ENCODE results near the gene PDE7B. TPM values are rescaled to one million over a fixed set of nuclear protein-coding genes. Genes with fewer than 3 reads are reported as not detected.

PDE7B gene
- polyA plus RNA-seq, 1 donor = 1.3 TPM

DNA sequence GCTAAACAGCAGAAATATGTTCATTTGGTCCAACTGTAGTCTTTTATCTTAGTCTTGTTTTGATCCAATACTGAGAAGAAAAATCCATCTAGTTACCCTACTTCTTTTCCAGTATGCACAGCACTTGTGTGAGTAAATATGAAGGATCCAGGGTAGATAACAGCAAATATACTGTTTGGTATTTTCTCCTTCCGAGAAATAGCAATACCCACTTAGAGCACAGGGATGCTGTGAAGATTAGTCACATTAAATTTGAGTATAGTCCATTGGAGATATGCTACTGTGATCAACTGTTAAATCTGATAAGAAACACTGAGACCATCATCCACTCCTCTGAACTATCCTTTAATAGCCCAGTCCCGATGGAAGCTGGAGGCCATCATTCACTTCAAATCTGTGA is 145.2 kb downstream of the PDE7B start:
- Histone ChIP-seq H3K4me3 (ENCODE audit: low read length) (no peak overlapping the region), H3K4me1 (ENCODE audit: control insufficient read depth, insufficient read depth, low read length) (no peaks in the 10 kb centered on the region), H3K36me3 (ENCODE audit: control insufficient read depth, insufficient read depth, low read length) (no peaks in the 10 kb centered on the region), H3K27ac (ENCODE audit: low read length) (no peak overlapping the region), H3K27me3 (ENCODE audit: control insufficient read depth, insufficient read depth, low read length) (no peaks in the 10 kb centered on the region), H3K9me3 (ENCODE audit: control insufficient read depth, low read depth, low read length) (no peaks in the 10 kb centered on the region)
- WGBS (ENCODE audit: insufficient coverage, low lambda C conversion rate) = 100% methylated on average over 1 of the region's 2 CpGs
- no peak for DNase-seq

DNA sequence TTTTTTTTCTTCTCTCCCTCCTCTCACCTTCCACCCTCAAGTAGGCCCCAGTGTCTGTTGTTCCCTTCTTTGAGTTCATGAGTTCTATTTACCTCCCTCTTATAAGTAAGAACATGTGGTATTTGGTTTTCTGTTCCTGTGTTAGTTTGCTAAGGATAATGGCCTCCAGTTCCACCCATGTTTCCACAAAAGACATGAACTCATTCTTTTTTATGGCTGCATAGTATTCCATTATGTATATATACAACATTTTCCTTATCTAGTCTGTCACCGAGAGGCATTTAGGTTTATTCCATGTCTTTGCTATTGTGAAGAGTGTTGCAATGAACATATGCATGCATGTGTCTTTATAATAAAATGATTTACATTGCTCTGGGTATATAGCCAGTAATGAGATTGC is 147.9 kb downstream of the PDE7B start:
- no CpG with 5 or more reads among the region's 1 CpG for WGBS (ENCODE audit: insufficient coverage, low lambda C conversion rate)

DNA sequence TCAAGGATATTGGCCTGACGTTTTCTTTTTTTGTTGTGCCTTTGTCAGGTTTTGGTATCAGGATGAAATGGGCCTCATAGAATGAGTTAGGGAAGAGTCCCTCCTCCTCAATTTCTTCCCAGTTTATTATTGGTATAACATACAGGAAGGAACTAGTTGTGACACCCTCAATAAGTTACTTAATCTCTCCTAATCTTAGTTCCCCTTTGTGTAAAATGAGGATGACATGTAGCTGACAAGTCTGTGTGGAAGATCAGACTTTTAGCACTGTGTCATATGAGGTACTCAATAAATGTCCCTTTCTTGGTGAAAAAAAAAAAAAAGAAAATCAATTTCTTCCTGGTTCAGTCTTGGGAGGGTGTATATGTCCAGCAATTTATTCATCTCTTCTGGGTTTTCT is 155.8 kb downstream of the PDE7B start:
- no CpG with 5 or more reads among the region's 1 CpG for WGBS (ENCODE audit: insufficient coverage, low lambda C conversion rate)
- no peaks in the 10 kb centered on the region for H3K4me1 ChIP-seq (ENCODE audit: control insufficient read depth, insufficient read depth, low read length)
- H3K9me3 ChIP-seq (ENCODE audit: control insufficient read depth, low read depth, low read length) = no peaks in the 10 kb centered on the region
- no peaks in the 10 kb centered on the region for H3K36me3 ChIP-seq (ENCODE audit: control insufficient read depth, insufficient read depth, low read length)
- no peaks in the 10 kb centered on the region for H3K27me3 ChIP-seq (ENCODE audit: control insufficient read depth, insufficient read depth, low read length)
- no peak overlapping the region for H3K27ac ChIP-seq (ENCODE audit: low read length)
- no peak for DNase-seq
- H3K4me3 ChIP-seq (ENCODE audit: low read length) = no peak overlapping the region

More for the DNA sequence above, 147.9 kb downstream of the PDE7B start:
- no peak for DNase-seq
- Histone ChIP-seq H3K27me3 (ENCODE audit: control insufficient read depth, insufficient read depth, low read length) (no peaks in the 10 kb centered on the region), H3K27ac (ENCODE audit: low read length) (no peak overlapping the region), H3K4me1 (ENCODE audit: control insufficient read depth, insufficient read depth, low read length) (no peaks in the 10 kb centered on the region), H3K4me3 (ENCODE audit: low read length) (no peak overlapping the region), H3K9me3 (ENCODE audit: control insufficient read depth, low read depth, low read length) (no peaks in the 10 kb centered on the region), H3K36me3 (ENCODE audit: control insufficient read depth, insufficient read depth, low read length) (no peaks in the 10 kb centered on the region)

DNA sequence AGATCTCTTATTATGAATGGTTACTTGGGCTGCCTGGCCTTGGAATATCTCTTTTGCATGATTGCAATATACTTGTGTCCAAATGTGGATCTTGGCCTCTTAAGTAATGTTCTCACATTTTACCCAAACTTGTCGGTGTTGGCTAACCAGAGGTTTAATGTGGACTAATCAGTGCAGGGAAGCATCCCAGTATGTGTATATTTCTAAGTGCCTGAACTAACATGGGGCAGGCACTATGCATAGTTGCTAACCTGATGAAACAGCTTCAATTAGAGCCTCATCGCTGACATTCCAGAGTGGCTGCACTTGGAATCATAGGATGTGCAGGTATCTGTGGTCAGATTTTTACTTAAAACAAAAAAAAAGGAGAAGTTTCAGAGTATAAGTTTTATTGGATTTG is 160.0 kb downstream of the PDE7B start:
- H3K27me3 ChIP-seq (ENCODE audit: control insufficient read depth, insufficient read depth, low read length) = no peaks in the 10 kb centered on the region
- no peaks in the 10 kb centered on the region for H3K9me3 ChIP-seq (ENCODE audit: control insufficient read depth, low read depth, low read length)
- no peak for DNase-seq
- H3K4me1 ChIP-seq (ENCODE audit: control insufficient read depth, insufficient read depth, low read length) = no peaks in the 10 kb centered on the region
- no peaks in the 10 kb centered on the region for H3K36me3 ChIP-seq (ENCODE audit: control insufficient read depth, insufficient read depth, low read length)
- WGBS (ENCODE audit: insufficient coverage, low lambda C conversion rate) = 100% methylated on average over 1 of the region's 2 CpGs
- H3K27ac ChIP-seq (ENCODE audit: low read length) = no peak overlapping the region
- H3K4me3 ChIP-seq (ENCODE audit: low read length) = no peak overlapping the region

DNA sequence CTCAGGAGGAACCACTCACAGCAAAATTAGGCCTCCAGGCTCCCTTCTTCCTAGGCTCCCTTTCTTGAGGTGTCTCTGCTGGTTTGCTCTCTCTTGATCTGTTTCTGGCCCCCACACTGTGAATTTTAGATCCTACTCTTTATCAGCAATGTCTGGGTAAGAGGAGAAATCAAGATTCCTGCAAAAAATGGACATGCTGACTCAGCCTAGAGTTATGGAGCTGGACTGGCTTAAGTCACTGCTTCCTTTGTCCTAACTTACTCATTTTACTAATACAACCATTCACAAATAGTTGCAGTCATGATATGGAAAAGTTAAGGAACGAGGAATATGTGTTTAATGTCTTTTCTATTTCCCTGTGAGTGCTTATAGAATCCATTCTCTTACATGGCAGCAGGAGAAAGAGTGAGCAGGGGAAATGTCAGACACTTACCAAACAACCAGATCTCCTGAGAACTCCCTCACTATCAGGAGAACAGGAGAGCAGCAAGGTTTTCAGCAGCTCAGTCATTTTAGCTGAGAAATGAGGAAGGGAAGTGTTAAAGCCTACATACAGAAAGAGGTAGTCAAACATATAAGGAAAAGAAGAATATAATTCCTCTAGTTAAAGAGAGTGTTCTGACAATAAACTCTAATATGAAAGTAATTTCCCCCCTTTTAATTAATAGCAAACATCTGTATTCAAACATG is 160.8 kb downstream of the PDE7B start:
- Histone ChIP-seq H3K4me1 (ENCODE audit: control insufficient read depth, insufficient read depth, low read length) (no peaks in the 10 kb centered on the region), H3K36me3 (ENCODE audit: control insufficient read depth, insufficient read depth, low read length) (no peaks in the 10 kb centered on the region), H3K27me3 (ENCODE audit: control insufficient read depth, insufficient read depth, low read length) (no peaks in the 10 kb centered on the region), H3K4me3 (ENCODE audit: low read length) (no peak overlapping the region), H3K9me3 (ENCODE audit: control insufficient read depth, low read depth, low read length) (no peaks in the 10 kb centered on the region), H3K27ac (ENCODE audit: low read length) (no peak overlapping the region)
- WGBS (ENCODE audit: insufficient coverage, low lambda C conversion rate) = no CpG with 5 or more reads among the region's 1 CpG
- no peak for DNase-seq

DNA sequence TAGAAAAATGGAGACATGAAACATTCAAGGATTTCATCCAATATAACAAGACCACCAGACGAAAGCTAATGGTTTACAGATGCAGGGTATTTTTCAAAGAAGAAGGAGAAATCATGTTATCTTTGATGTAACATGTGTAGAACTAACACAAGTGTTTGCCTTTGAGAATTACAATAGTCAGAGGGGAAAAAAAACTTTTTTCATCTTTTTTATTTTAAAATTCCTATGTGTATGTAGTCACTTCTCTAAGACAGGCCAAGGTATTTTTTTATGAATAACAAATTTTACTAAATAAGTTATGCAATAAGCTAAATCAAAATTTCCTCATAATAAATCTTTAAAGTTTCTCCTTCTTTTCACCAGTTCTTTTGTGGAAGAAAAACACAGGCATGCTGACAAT is 161.4 kb downstream of the PDE7B start:
- no peak for DNase-seq
- Histone ChIP-seq H3K27ac (ENCODE audit: low read length) (no peak overlapping the region), H3K27me3 (ENCODE audit: control insufficient read depth, insufficient read depth, low read length) (no peaks in the 10 kb centered on the region), H3K4me1 (ENCODE audit: control insufficient read depth, insufficient read depth, low read length) (no peaks in the 10 kb centered on the region), H3K9me3 (ENCODE audit: control insufficient read depth, low read depth, low read length) (no peaks in the 10 kb centered on the region), H3K4me3 (ENCODE audit: low read length) (no peak overlapping the region), H3K36me3 (ENCODE audit: control insufficient read depth, insufficient read depth, low read length) (no peaks in the 10 kb centered on the region)
- WGBS (ENCODE audit: insufficient coverage, low lambda C conversion rate) = no CpG with 5 or more reads among the region's 1 CpG

DNA sequence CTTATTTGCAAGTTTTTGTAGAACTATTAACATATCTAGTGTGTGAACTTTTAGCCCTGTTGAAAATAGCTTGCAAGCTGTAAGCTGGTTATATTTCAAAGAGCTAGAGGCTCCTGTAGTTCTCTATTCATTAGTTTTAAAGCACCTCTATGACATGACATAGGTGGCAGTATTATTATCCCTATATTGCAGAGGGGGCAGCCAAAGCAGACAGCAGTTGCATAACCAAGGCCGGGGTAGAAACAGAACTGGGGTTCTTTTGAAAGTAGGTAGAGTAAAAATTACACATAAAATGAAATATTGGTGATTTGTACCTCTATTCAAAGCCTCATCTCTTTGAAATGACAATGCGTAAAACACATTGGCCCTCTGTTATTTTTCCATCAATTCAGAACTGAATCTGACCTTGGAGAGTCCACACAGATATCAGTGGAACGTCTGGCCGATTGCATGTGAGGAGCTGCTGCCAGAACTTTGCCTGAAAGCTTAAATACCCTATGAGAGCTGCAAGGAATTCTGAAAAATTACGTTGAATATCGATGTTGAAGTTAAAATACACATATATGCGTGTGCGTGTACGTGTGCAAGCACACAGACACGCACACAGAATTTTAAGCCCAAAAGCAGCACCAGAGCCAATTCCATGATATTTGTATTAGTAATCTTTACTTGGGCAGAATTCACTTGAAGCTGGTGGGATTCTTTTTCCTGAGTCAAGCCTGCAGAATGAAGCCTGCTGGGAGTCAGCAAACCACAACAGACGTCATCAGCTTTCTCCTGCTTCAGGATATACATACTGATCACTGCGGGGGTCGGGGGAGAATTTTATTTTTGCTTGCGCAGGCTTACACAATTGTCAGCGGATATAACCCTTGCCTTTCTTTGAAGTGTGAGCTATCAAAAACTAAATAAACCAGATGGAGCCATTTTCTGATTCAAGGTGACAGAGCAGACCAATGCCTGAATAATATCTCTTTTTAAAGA is 163.2 kb downstream of the PDE7B start:
- H3K27ac ChIP-seq (ENCODE audit: low read length) = no peak overlapping the region
- no peak for DNase-seq
- no peaks in the 10 kb centered on the region for H3K9me3 ChIP-seq (ENCODE audit: control insufficient read depth, low read depth, low read length)
- H3K36me3 ChIP-seq (ENCODE audit: control insufficient read depth, insufficient read depth, low read length) = no peaks in the 10 kb centered on the region
- no peaks in the 10 kb centered on the region for H3K4me1 ChIP-seq (ENCODE audit: control insufficient read depth, insufficient read depth, low read length)
- H3K4me3 ChIP-seq (ENCODE audit: low read length) = no peak overlapping the region
- no peaks in the 10 kb centered on the region for H3K27me3 ChIP-seq (ENCODE audit: control insufficient read depth, insufficient read depth, low read length)
- whole genome bisulfite sequencing (ENCODE audit: insufficient coverage, low lambda C conversion rate) = 80% methylated on average over 4 of the region's 15 CpGs

DNA sequence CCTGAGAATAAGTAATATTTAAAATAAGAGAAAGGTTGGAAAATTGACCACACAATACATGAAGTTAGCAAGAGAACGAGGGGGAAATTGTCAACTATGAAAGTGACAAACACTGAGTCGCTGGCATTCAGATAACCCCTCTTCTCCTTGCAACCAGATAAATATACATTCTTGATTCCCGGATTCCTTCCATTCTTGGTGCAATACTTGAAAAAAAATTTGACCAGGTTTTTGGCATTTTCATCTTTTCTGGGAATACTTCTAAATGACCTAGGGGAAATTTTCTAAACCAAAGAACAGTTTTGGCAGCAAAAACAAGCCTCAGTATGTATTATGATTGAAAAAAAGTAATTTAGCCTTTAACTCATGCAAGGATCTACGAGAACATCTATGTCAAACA is 164.0 kb downstream of the PDE7B start:
- WGBS (ENCODE audit: insufficient coverage, low lambda C conversion rate) = 58% methylated on average over 3 of the region's 4 CpGs
- no peak overlapping the region for H3K27ac ChIP-seq (ENCODE audit: low read length)
- H3K4me1 ChIP-seq (ENCODE audit: control insufficient read depth, insufficient read depth, low read length) = no peaks in the 10 kb centered on the region
- H3K27me3 ChIP-seq (ENCODE audit: control insufficient read depth, insufficient read depth, low read length) = no peaks in the 10 kb centered on the region
- no peak for DNase-seq
- H3K36me3 ChIP-seq (ENCODE audit: control insufficient read depth, insufficient read depth, low read length) = no peaks in the 10 kb centered on the region
- H3K4me3 ChIP-seq (ENCODE audit: low read length) = no peak overlapping the region
- no peaks in the 10 kb centered on the region for H3K9me3 ChIP-seq (ENCODE audit: control insufficient read depth, low read depth, low read length)

DNA sequence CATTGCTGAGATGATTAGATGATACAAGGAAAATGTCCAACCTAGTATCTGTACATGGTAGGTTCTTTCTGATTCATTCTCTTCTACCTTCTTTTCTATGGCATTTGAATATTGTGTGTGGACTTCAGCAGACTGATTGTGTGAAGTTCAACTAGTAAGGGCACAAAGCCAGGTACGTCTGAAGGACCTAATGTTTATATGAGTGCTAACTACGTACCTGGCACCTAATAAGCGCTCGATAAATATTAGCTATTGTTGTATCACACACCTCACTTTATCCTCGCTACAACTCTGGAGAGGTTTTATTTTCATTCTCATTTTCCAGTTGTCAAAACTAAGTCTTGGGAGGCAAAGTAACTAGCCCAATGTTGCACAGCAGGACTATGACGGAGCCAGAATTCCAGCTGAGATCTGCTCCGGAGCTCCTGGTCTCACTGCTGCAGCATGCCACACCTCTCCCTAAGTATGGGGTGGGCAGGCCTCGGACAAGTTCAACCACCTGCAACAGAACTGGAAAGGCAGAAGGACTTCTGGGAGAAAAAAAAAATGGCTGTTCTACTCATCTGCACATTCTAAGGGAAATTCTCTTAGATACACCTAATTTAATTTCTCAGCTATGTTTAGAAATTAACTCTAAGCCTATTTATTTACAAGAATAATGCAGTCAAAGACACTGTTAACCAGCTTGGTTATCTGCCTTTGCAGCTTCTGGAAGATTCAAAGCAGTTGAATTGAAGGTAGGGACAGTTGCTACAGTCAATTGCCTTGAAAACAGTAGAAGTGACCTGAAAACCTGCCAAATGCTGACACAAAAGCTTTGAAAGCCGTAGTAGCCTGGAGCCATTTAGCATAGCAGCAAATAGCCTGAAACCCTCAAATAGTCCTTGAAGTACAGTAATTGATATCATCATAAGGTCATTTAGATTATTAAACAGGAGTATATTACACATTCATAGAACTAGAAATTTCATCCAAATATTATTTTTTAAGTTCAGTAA is 165.0 kb downstream of the PDE7B start:
- Histone ChIP-seq H3K36me3 (ENCODE audit: control insufficient read depth, insufficient read depth, low read length) (no peaks in the 10 kb centered on the region), H3K27ac (ENCODE audit: low read length) (no peak overlapping the region), H3K9me3 (ENCODE audit: control insufficient read depth, low read depth, low read length) (no peaks in the 10 kb centered on the region), H3K4me1 (ENCODE audit: control insufficient read depth, insufficient read depth, low read length) (no peaks in the 10 kb centered on the region), H3K4me3 (ENCODE audit: low read length) (no peak overlapping the region), H3K27me3 (ENCODE audit: control insufficient read depth, insufficient read depth, low read length) (no peaks in the 10 kb centered on the region)
- WGBS (ENCODE audit: insufficient coverage, low lambda C conversion rate) = 100% methylated on average over 5 of the region's 9 CpGs
- DNase-seq = no peak

DNA sequence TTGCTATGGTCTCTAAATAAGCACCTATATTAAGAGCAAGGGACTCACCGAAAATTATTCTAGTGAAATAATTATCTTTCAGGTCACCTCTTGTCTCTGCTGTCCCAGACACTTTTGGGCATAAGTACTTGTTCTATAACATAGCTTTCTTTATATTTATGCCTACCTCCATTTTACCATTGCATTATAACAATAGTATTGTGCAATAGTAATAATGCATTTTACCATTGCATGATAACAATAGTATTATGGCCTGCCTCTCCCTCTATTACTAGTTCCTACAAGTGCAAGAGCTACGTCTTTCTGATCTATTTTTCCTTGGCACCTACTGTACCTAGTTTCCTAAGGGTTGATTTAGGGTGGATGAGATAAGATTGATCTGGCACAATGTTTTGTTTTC is 169.2 kb downstream of the PDE7B start:
- DNase-seq = no peak
- H3K27me3 ChIP-seq (ENCODE audit: control insufficient read depth, insufficient read depth, low read length) = no peaks in the 10 kb centered on the region
- no peak overlapping the region for H3K4me3 ChIP-seq (ENCODE audit: low read length)
- WGBS (ENCODE audit: insufficient coverage, low lambda C conversion rate) = no CpG with 5 or more reads among the region's 2 CpGs
- no peaks in the 10 kb centered on the region for H3K9me3 ChIP-seq (ENCODE audit: control insufficient read depth, low read depth, low read length)
- no peaks in the 10 kb centered on the region for H3K4me1 ChIP-seq (ENCODE audit: control insufficient read depth, insufficient read depth, low read length)
- no peaks in the 10 kb centered on the region for H3K36me3 ChIP-seq (ENCODE audit: control insufficient read depth, insufficient read depth, low read length)
- no peak overlapping the region for H3K27ac ChIP-seq (ENCODE audit: low read length)
